Stomach (tissue), 9 donors: ENCODE results near the gene HYAL1. TPM values are rescaled to one million over a fixed set of nuclear protein-coding genes. Genes with fewer than 3 reads are reported as not detected.
A peak's percentile ranks its signal among the peaks of the same experiment; 100 is the strongest.

ENCODE experiments used
- DNase-seq, 2 donors: peaks; one replicate each; pipeline versions ENCODE4 v3.0.0 to v3.0.0-alpha.2; 2013 to 2019
- H3K27ac ChIP-seq, 5 donors: fragments of 200-600 bp in 4 of 5; sonication (generic) in 4 of 5; one replicate each; pipeline ENCODE4 v1.5.1; 2013 to 2019; ENCODE audit warnings: mild to moderate bottlenecking in 1 of 5, moderate library complexity in 1 of 5
- H3K27me3 ChIP-seq, 3 donors: fragments of 200-600 bp; sonication (generic); one replicate each; pipeline ENCODE4 v1.5.1; 2017 to 2019; ENCODE audit warnings: mixed run types in 1 of 3
- H3K36me3 ChIP-seq, 4 donors: fragments of 200-600 bp; sonication (generic); 1 replicate in 3 of 4; 2 replicates in 1 of 4; pipeline ENCODE4 v1.5.1; 2016 to 2019
- H3K4me1 ChIP-seq, 4 donors: fragments of 200-600 bp; sonication (generic); one replicate each; pipeline ENCODE4 v1.5.1; 2016 to 2019
- H3K4me3 ChIP-seq, 4 donors: fragments of 200-600 bp; sonication (generic) in 3 of 4; one replicate each; pipeline ENCODE4 v1.5.1; 2016 to 2019; ENCODE audit warnings: mild to moderate bottlenecking in 1 of 4
- H3K9me3 ChIP-seq, 4 donors: fragments of 200-600 bp; sonication (generic); one replicate each; pipeline ENCODE4 v1.5.1; 2016 to 2019
- CTCF ChIP-seq, 7 experiments: fragments of 450-650 bp in 4 of 7; fragments of 200-600 bp in 3 of 7; sonication (generic) in 3 of 7; IDR thresholded peaks; one replicate each; pipeline ENCODE4 v1.5.1; 2016 to 2019; ENCODE audit warnings: antibody characterized with exemption in 7 of 7, control low read depth in 2 of 7, mild to moderate bottlenecking in 1 of 7
- EP300 ChIP-seq: sonication (generic); formaldehyde crosslinking; IDR thresholded peaks from one replicate; pipeline ENCODE4 v1.6.1; 2017; ENCODE audit warnings: antibody characterized with exemption
- POLR2A ChIP-seq, 4 donors: fragments of 450-650 bp; IDR thresholded peaks; one replicate each; pipeline ENCODE4 v1.6.1; 2016; ENCODE audit warnings: antibody characterized with exemption in 4 of 4, control low read depth in 2 of 4, mild to moderate bottlenecking in 1 of 4, moderate library complexity in 1 of 4
- POLR2AphosphoS5 ChIP-seq, 3 donors: sonication (generic); formaldehyde crosslinking; IDR thresholded peaks; one replicate each; pipeline ENCODE4 v1.6.1; 2016; ENCODE audit warnings: antibody characterized with exemption in 3 of 3
- WGBS, 5 donors: extraction: QIAGEN DNeasy Blood & Tissue Kit in 3 of 5; methylation state at CpG; one replicate each; pipeline versions ENCODE4 v1.1.5 to v1.1.7; 2013 to 2018; 5-methylcytosine and 5-hydroxymethylcytosine counted together
- intact Hi-C: fragments of 100-400 bp; cut with DNase I; formaldehyde crosslinking; loops from one replicate; pipeline ENCODE4 v1.15.1; 2023; ENCODE audit warnings: low total_unique reads
- polyA plus RNA-seq, 3 donors: library from polyadenylated mRNA; stranded (reverse); fragments of 200-250 nt; gene quantifications; one replicate each; pipeline ENCODE4 v1.2.3, GENCODE V29; 2013
- total RNA-seq, 5 donors: library from RNA; depleted of rRNA; stranded (reverse); fragments of >200 nt; gene quantifications; one replicate each; pipeline versions ENCODE4 v1.1.0 to v1.2.3, GENCODE V29; 2014 to 2016
- donor health status: healthy with polysubstance abuse.
- donor health status: Bipolar disorder and iron deficiency.
- donor health status: healthy.

Gene HYAL1
- total and polyA plus RNA-seq, 8 donors = 1.8 to 38.4 (median 6.3) TPM; not detected in 1

GRCh38 chr3:50322115-50322385 lies 18.7 kb upstream of the HYAL1 start:
- peaks cover 60 to 92% (median 78%) of the 10 kb centered on the region in 4 donors for H3K4me1 ChIP-seq
- TF ChIP-seq POLR2AphosphoS5 (IDR thresholded peaks at IDR 0.05) (peak in 1 of 3 donors; percentile 25), CTCF (IDR thresholded peaks at IDR 0.05) (no peak)

GRCh38 chr3:50321336-50322114 lies 18.2 kb upstream of the HYAL1 start:
- intact Hi-C loops = no loop called here
- TF ChIP-seq CTCF (IDR thresholded peaks at IDR 0.05) (peak in 5 of 7 experiments; percentile 21 to 59 (median 47)), POLR2A (IDR thresholded peaks at IDR 0.05) (no peak), EP300 (no peak), POLR2AphosphoS5 (IDR thresholded peaks at IDR 0.05) (peak in 2 of 3 donors; percentile 65 to 80)
- peak; percentile 92 to 96 for DNase-seq
- H3K27me3 ChIP-seq = no peaks in the 10 kb centered on the region
- WGBS, 5 donors = 0 to 1% (median 0%) methylated on average over 32 to 59 of the region's 59 CpGs
- H3K4me3 ChIP-seq = peak overlapping the region; percentile 82 to 92 (median 86)
- H3K36me3 ChIP-seq = peaks cover 23 to 44% (median 41%) of the 10 kb centered on the region in 4 donors
- peaks cover 61 to 92% (median 78%) of the 10 kb centered on the region in 4 donors for H3K4me1 ChIP-seq
- no peaks in the 10 kb centered on the region for H3K9me3 ChIP-seq
- peak overlapping the region; percentile 91 to 96 (median 95) for H3K27ac ChIP-seq

More at GRCh38 chr3:50322115-50322385, 18.7 kb upstream of the HYAL1 start:
- peak overlapping the region; percentile 82 to 92 (median 86) for H3K4me3 ChIP-seq
- 13 to 28% (median 15%) methylated on average over 6 to 14 of the region's 14 CpGs for WGBS, 5 donors
- intact Hi-C loops = no loop called here
- DNase-seq = no peak
- H3K27ac ChIP-seq = peak overlapping the region; percentile 91 to 96 (median 95)
- no peaks in the 10 kb centered on the region for H3K9me3 ChIP-seq
- peaks cover 20 to 43% (median 40%) of the 10 kb centered on the region in 4 donors for H3K36me3 ChIP-seq
- H3K27me3 ChIP-seq = no peaks in the 10 kb centered on the region

GRCh38 chr3:50320853-50321335 lies 17.5 kb upstream of the HYAL1 start:
- TF ChIP-seq POLR2A (IDR thresholded peaks at IDR 0.05) = no peak
- peak in 1 of 3 donors; percentile 43 for TF ChIP-seq POLR2AphosphoS5 (IDR thresholded peaks at IDR 0.05)
- Histone ChIP-seq H3K4me3 (peak overlapping the region; percentile 82 to 92 (median 86)), H3K27ac (peak overlapping the region; percentile 91 to 96 (median 95)), H3K4me1 (peaks cover 66 to 92% (median 81%) of the 10 kb centered on the region in 4 donors), H3K36me3 (peaks cover 18 to 44% (median 41%) of the 10 kb centered on the region in 4 donors), H3K9me3 (no peaks in the 10 kb centered on the region), H3K27me3 (no peaks in the 10 kb centered on the region)
- peak; percentile 81 to 95 for DNase-seq
- intact Hi-C loops = no loop called here
- 0 to 2% (median 1%) methylated on average over 23 to 45 of the region's 45 CpGs for WGBS, 5 donors

GRCh38 chr3:50319894-50320625 lies 16.7 kb upstream of the HYAL1 start:
- WGBS, 5 donors = 66 to 74% (median 71%) methylated on average over 18 to 29 of the region's 29 CpGs

More at GRCh38 chr3:50319894-50320625, 16.7 kb upstream of the HYAL1 start:
- Histone ChIP-seq H3K36me3 (peaks cover 12 to 44% (median 39%) of the 10 kb centered on the region in 4 donors), H3K27me3 (no peaks in the 10 kb centered on the region), H3K4me1 (peaks cover 66 to 92% (median 86%) of the 10 kb centered on the region in 4 donors), H3K4me3 (peak overlapping the region; percentile 82 to 92 (median 86)), H3K9me3 (no peaks in the 10 kb centered on the region), H3K27ac (peak overlapping the region; percentile 91 to 96 (median 95))
- no peak for DNase-seq
- intact Hi-C loops = no loop called here
- TF ChIP-seq EP300 (no peak), CTCF (IDR thresholded peaks at IDR 0.05) (no peak), POLR2AphosphoS5 (IDR thresholded peaks at IDR 0.05) (no peak), POLR2A (IDR thresholded peaks at IDR 0.05) (no peak)
